H1 (cell line): Measurements from ENCODE around the gene ZMIZ1. TPM values are rescaled to one million over a fixed set of nuclear protein-coding genes. Genes with fewer than 3 reads are reported as not detected.

Experiments used
- CTCF ChIA-PET: fragments of 300-600 bp; sonication (Branson Sonifier 250); formaldehyde crosslinking; loops from one replicate; lab custom pipeline; 2021; ENCODE audit not compliant: partially characterized antibody; lab: Charles Lee
- POLR2A ChIA-PET: fragments of 300-600 bp; sonication (Branson Sonifier 250); formaldehyde crosslinking; loops from one replicate; lab custom pipeline; 2021; ENCODE audit warnings: inconsistent platforms; ENCODE audit not compliant: partially characterized antibody; lab: Charles Lee
- DNase-seq, 2 experiments: peaks; one replicate each; pipeline versions ENCODE4 v3.0.0 to v3.0.0-alpha.2; 2010 to 2022; ENCODE audit warnings: low spot score in 2 of 2, low read depth in 1 of 2, mixed read lengths in 1 of 2
- FAIRE-seq: peaks from 2 replicates; lab custom pipeline; 2011; peaks lifted over from hg19 to GRCh38; lab: Jason Lieb, UNC
- H2AFZ ChIP-seq: 2 replicates; pipeline ENCODE4 v1.8.1; 2012; ENCODE audit warnings: low read length, inconsistent platforms
- H2AK5ac ChIP-seq: 2 replicates; pipeline ENCODE4 v1.6.1; 2013; ENCODE audit warnings: low read depth, low read length
- H2BK120ac ChIP-seq: replicated peaks from 2 replicates; pipeline ENCODE3; 2013; ENCODE audit warnings: low read depth, low read length, inconsistent platforms
- H2BK12ac ChIP-seq: 2 replicates; pipeline ENCODE4 v1.6.1; 2013; ENCODE audit warnings: low read depth, low read length
- H2BK15ac ChIP-seq: 2 replicates; pipeline ENCODE4 v1.6.1; 2013; ENCODE audit warnings: low read length
- H2BK20ac ChIP-seq: 2 replicates; pipeline ENCODE4 v1.6.1; 2013; ENCODE audit warnings: low read length
- H2BK5ac ChIP-seq: 2 replicates; pipeline ENCODE4 v1.6.1; 2013; ENCODE audit warnings: low read depth, low read length
- H3K14ac ChIP-seq: 2 replicates; pipeline ENCODE4 v1.6.1; 2013; ENCODE audit warnings: inconsistent platforms; ENCODE audit not compliant: insufficient read length
- H3K18ac ChIP-seq: 2 replicates; pipeline ENCODE4 v1.6.1; 2013; ENCODE audit warnings: low read length; ENCODE audit errors: extremely low read depth
- H3K23ac ChIP-seq: 2 replicates; pipeline ENCODE4 v1.6.1; 2013; ENCODE audit warnings: inconsistent platforms; ENCODE audit not compliant: insufficient read length
- H3K23me2 ChIP-seq: 2 replicates; pipeline ENCODE4 v1.6.1; 2013; ENCODE audit warnings: low read depth, low read length
- H3K27ac ChIP-seq: 2 replicates; pipeline ENCODE4 v1.6.1; 2011; ENCODE audit warnings: low read depth, low read length, inconsistent platforms
- H3K27me3 ChIP-seq, 4 experiments: replicated peaks in 1 of 4; 1 replicate in 1 of 4; 2 replicates in 3 of 4; pipeline versions ENCODE4 v1.6.1 to v1.8.1; 2011 to 2013; ENCODE audit warnings: low read length in 3 of 4, mild to moderate bottlenecking in 3 of 4, inconsistent platforms in 2 of 4, mixed read lengths in 2 of 4, moderate library complexity in 1 of 4; ENCODE audit not compliant: control insufficient read depth in 3 of 4, insufficient read depth in 3 of 4; ENCODE audit errors: extremely low read depth in 1 of 4
- H3K36me3 ChIP-seq, 4 experiments: 2 replicates each; pipeline versions ENCODE4 v1.6.1 to v1.8.1; 2011 to 2013; ENCODE audit warnings: mild to moderate bottlenecking in 4 of 4, low read length in 3 of 4, moderate library complexity in 2 of 4, control low read depth in 1 of 4, inconsistent platforms in 1 of 4; ENCODE audit not compliant: insufficient read depth in 4 of 4, control insufficient read depth in 2 of 4
- H3K4ac ChIP-seq: replicated peaks from 2 replicates; pipeline ENCODE3; 2013; ENCODE audit warnings: low read length, low read depth, mixed read lengths, inconsistent platforms; ENCODE audit not compliant: insufficient read length
- H3K4me1 ChIP-seq, 4 experiments: replicated peaks in 1 of 4; 1 replicate in 1 of 4; 2 replicates in 3 of 4; pipeline versions ENCODE4 v1.6.1 to v1.8.1; 2011 to 2013; ENCODE audit warnings: low read length in 3 of 4, inconsistent platforms in 2 of 4, mixed read lengths in 1 of 4; ENCODE audit not compliant: insufficient read depth in 4 of 4, control insufficient read depth in 3 of 4
- H3K4me2 ChIP-seq, 2 experiments: 2 replicates each; pipeline versions ENCODE4 v1.6.1 to v1.8.1; 2011 to 2013; ENCODE audit warnings: low read depth in 2 of 2, low read length in 2 of 2, control low read depth in 1 of 2, inconsistent platforms in 1 of 2, mild to moderate bottlenecking in 1 of 2; ENCODE audit not compliant: insufficient read depth in 1 of 2
- H3K4me3 ChIP-seq, 4 experiments: fragments of 200-600, 300-600 bp in 1 of 4; sonication (generic), shearing (Covaris generic), sonication (Bioruptor Twin) in 1 of 4; 2 replicates each; pipeline versions ENCODE4 v1.5.1 to v1.8.1; 2011 to 2016; ENCODE audit warnings: low read length in 4 of 4, low read depth in 3 of 4, control low read depth in 2 of 4, inconsistent platforms in 2 of 4, mild to moderate bottlenecking in 2 of 4, mixed read lengths in 1 of 4, moderate library complexity in 1 of 4; ENCODE audit not compliant: insufficient read depth in 2 of 4; ENCODE audit errors: extremely low read depth in 1 of 4
- H3K56ac ChIP-seq: replicated peaks from 2 replicates; pipeline ENCODE3; 2013; ENCODE audit warnings: low read depth, mild to moderate bottlenecking, mixed read lengths, low read length, inconsistent platforms; ENCODE audit not compliant: insufficient read length
- H3K79me1 ChIP-seq: 2 replicates; pipeline ENCODE4 v1.6.1; 2013; ENCODE audit warnings: low read depth, low read length, control low read depth
- H3K79me2 ChIP-seq, 2 experiments: 2 replicates each; pipeline versions ENCODE4 v1.6.1 to v1.8.1; 2012 to 2013; ENCODE audit warnings: low read length in 2 of 2, mild to moderate bottlenecking in 2 of 2, inconsistent platforms in 1 of 2; ENCODE audit not compliant: insufficient read depth in 2 of 2, control insufficient read depth in 1 of 2
- H3K9ac ChIP-seq, 4 experiments: replicated peaks in 1 of 4; 1 replicate in 1 of 4; 2 replicates in 3 of 4; pipeline versions ENCODE4 v1.6.1 to v1.8.1; 2011 to 2013; ENCODE audit warnings: low read depth in 3 of 4, low read length in 3 of 4, control low read depth in 2 of 4, mild to moderate bottlenecking in 2 of 4, moderate library complexity in 2 of 4, inconsistent platforms in 1 of 4; ENCODE audit errors: extremely low read depth in 1 of 4
- H3K9me3 ChIP-seq, 2 experiments: 2 replicates each; pipeline versions ENCODE4 v1.6.1 to v1.8.1; 2012 to 2013; ENCODE audit warnings: mild to moderate bottlenecking in 2 of 2, moderate library complexity in 2 of 2, control low read depth in 1 of 2, inconsistent platforms in 1 of 2, low read depth in 1 of 2, low read length in 1 of 2, mixed read lengths in 1 of 2; ENCODE audit not compliant: insufficient read depth in 2 of 2
- H4K20me1 ChIP-seq, 2 experiments: replicated peaks in 1 of 2; 2 replicates each; pipeline versions ENCODE3 to v1.8.1; 2011 to 2013; ENCODE audit warnings: inconsistent platforms in 2 of 2, low read length in 2 of 2, mild to moderate bottlenecking in 1 of 2; ENCODE audit not compliant: insufficient read depth in 2 of 2, control insufficient read depth in 1 of 2
- H4K5ac ChIP-seq: 2 replicates; pipeline ENCODE4 v1.6.1; 2013; ENCODE audit warnings: low read length, low read depth, mixed read lengths, inconsistent platforms; ENCODE audit not compliant: insufficient read length
- H4K8ac ChIP-seq: 2 replicates; pipeline ENCODE4 v1.8.0; 2013; ENCODE audit warnings: mild to moderate bottlenecking, moderate library complexity, low read length, inconsistent platforms; ENCODE audit not compliant: insufficient read depth; ENCODE audit errors: extremely low read depth
- H4K91ac ChIP-seq: replicated peaks from 2 replicates; pipeline ENCODE3; 2013; ENCODE audit warnings: low read length, mixed read lengths, inconsistent platforms; ENCODE audit not compliant: insufficient read length
- RAD21 ChIP-seq, 2 experiments: IDR thresholded peaks in 1 of 2; conservative IDR thresholded peaks in 1 of 2; 2 replicates each; pipeline ENCODE4 v1.6.1; 2011; ENCODE audit warnings: low read depth in 2 of 2, low read length in 2 of 2, improper control_type of control experiment in 1 of 2, inconsistent platforms in 1 of 2, mild to moderate bottlenecking in 1 of 2, moderate library complexity in 1 of 2
- RNF2 ChIP-seq: fragments of 200-900, 300-1000 bp; sonication (generic); IDR thresholded peaks from 2 replicates; pipeline ENCODE4 v1.7.1; 2016; ENCODE audit warnings: borderline replicate concordance, low read depth, mild to moderate bottlenecking, antibody characterized with exemption, low read length; ENCODE audit not compliant: poor library complexity, severe bottlenecking; ENCODE audit errors: missing control alignments
- SUZ12 ChIP-seq: fragments of 200-600 bp; sonication (generic); IDR thresholded peaks from 2 replicates; pipeline ENCODE4 v1.6.1; 2012; ENCODE audit warnings: mild to moderate bottlenecking, inconsistent platforms, low read length, moderate library complexity, mixed read lengths
- WGBS, 2 experiments: shearing (Covaris generic) in 1 of 2; methylation state at CpG; one replicate each; pipeline versions ENCODE4 v1.1.6 to v1.1.7; 2013 to 2015; ENCODE audit warnings: low lambda C conversion rate in 2 of 2, mixed read lengths in 2 of 2, inconsistent platforms in 1 of 2, low coverage in 1 of 2, missing lambda C conversion rate in 1 of 2; ENCODE audit not compliant: insufficient replicate concordance in 2 of 2, insufficient coverage in 1 of 2, insufficient read length in 1 of 2; ENCODE audit errors: extremely low coverage in 1 of 2, missing lambda C conversion rate in 1 of 2; 5-methylcytosine and 5-hydroxymethylcytosine counted together
- polyA plus RNA-seq, 7 experiments: library from polyadenylated mRNA; depleted of rRNA in 3 of 7; stranded (reverse) in 5 of 7; unstranded in 2 of 7; fragments of >200 nt in 5 of 7; fragments of 200-250 nt in 2 of 7; gene quantifications; 1 replicate in 5 of 7; 2 replicates in 1 of 7; 4 replicates in 1 of 7; pipeline versions ENCODE4 v1.2.1 to v1.2.3, GENCODE V29; 2011 to 2013; ENCODE audit warnings: missing spikeins in 2 of 7, mixed read lengths in 2 of 7
- total RNA-seq: library from RNA; stranded (reverse); fragmentation: NEBNext Ultra II Directional; extraction: Animal tissue kit (Norgen Biotek cat#: 25700); gene quantifications from 2 replicates; pipeline ENCODE4 v1.2.1, GENCODE V29; 2021

The ZMIZ1 gene
- total and polyA plus RNA-seq, 2 of the 8 experiments (the other 6 are each of a cell fraction or from before 2014, with no cell fraction given), result 8.1 to 28.0 TPM

GRCh38 chr10:79322616-79323543 lies 254.1 kb downstream of the ZMIZ1 start:
- no peaks in the 10 kb centered on the region for H3K27me3 ChIP-seq
- no peak overlapping the region for H3K4me2 ChIP-seq
- no peak overlapping the region for H2BK12ac ChIP-seq
- no peak overlapping the region for H3K4ac ChIP-seq
- no peak for DNase-seq
- no peak overlapping the region for H3K4me3 ChIP-seq
- H3K9me3 ChIP-seq, result no peaks in the 10 kb centered on the region
- no peak overlapping the region for H3K27ac ChIP-seq
- CTCF ChIA-PET, result interaction anchor here (0.6 to 2.9 kb wide), 6 partner anchors 13 to 754 kb away, joined by 3 to 13 read pairs (median 4); no protein-coding TSS in a partner anchor
- H2BK20ac ChIP-seq, result no peak overlapping the region
- no peaks in the 10 kb centered on the region for H3K36me3 ChIP-seq
- 87% methylated on average over 15 of the region's 15 CpGs; no CpG with 5 or more reads in 1 of the 2 experiments for WGBS, 2 experiments
- no peaks in the 10 kb centered on the region for H3K79me1 ChIP-seq
- H2AK5ac ChIP-seq, result no peak overlapping the region; the same call in 1 of the 2 replicates
- no peak overlapping the region for H3K18ac ChIP-seq
- FAIRE-seq, result no peak
- no peak overlapping the region for H3K9ac ChIP-seq
- H3K4me1 ChIP-seq, result peaks cover 2 to 11% (median 6%) of the 10 kb centered on the region in 4 experiments
- no peak overlapping the region for H2BK15ac ChIP-seq
- no peak overlapping the region for H4K8ac ChIP-seq
- no peak overlapping the region for H2AFZ ChIP-seq
- no peak overlapping the region for H3K14ac ChIP-seq
- H3K79me2 ChIP-seq, result no peaks in the 10 kb centered on the region; a peak in 1 of 4 replicates
- peaks cover 12% of the 10 kb centered on the region; the same call in 1 of the 2 replicates for H3K23me2 ChIP-seq
- no peaks in the 10 kb centered on the region for H4K20me1 ChIP-seq
- POLR2A ChIA-PET, result interaction anchor here (1.4 kb wide), 1 partner anchor 122 kb away, joined by 3 read pairs; no protein-coding TSS in a partner anchor
- no peak overlapping the region for H4K91ac ChIP-seq
- no peak overlapping the region for H3K23ac ChIP-seq
- no peak overlapping the region for H4K5ac ChIP-seq
- H3K56ac ChIP-seq, result no peak overlapping the region
- no peak overlapping the region for H2BK5ac ChIP-seq
- no peak overlapping the region for H2BK120ac ChIP-seq
- TF ChIP-seq RAD21 (IDR thresholded peaks at IDR 0.05 in 1 of 2, conservative IDR thresholded peaks at IDR 0.05 in 1 of 2; ENCODE audit: low read depth in 2 of 2, low read length in 2 of 2) (no peak), SUZ12 (no peak), RNF2 (no peak)
